Rectal smooth muscle tissue (tissue), 1 donor: ENCODE data around the gene CD276.

Source experiments
- H3K27ac ChIP-seq: one replicate; pipeline ENCODE4 v1.7.0; 2013; ENCODE audit warnings: low read depth, low read length, inconsistent platforms
- H3K27me3 ChIP-seq: one replicate; pipeline ENCODE4 v1.7.0; 2013; ENCODE audit warnings: low read length; ENCODE audit not compliant: control insufficient read depth, insufficient read depth
- H3K36me3 ChIP-seq: one replicate; pipeline ENCODE4 v1.7.0; 2013; ENCODE audit warnings: low read length; ENCODE audit not compliant: control insufficient read depth, insufficient read depth
- H3K4me1 ChIP-seq: one replicate; pipeline ENCODE4 v1.7.0; 2013; ENCODE audit warnings: low read length; ENCODE audit not compliant: control insufficient read depth, insufficient read depth
- H3K4me3 ChIP-seq: one replicate; pipeline ENCODE4 v1.7.0; 2013; ENCODE audit warnings: low read length
- H3K9ac ChIP-seq: one replicate; pipeline ENCODE4 v1.7.0; 2013; ENCODE audit warnings: low read length

Gene CD276

GRCh38 chr15:73745073-73745472, 60.9 kb downstream of the CD276 start:
- H3K9ac ChIP-seq: no peak overlapping the region

GRCh38 chr15:73746261-73746660, 62.1 kb downstream of the CD276 start:
- Histone ChIP-seq H3K36me3 (no peaks in the 10 kb centered on the region), H3K27me3 (peaks cover 2% of the 10 kb centered on the region), H3K27ac (no peak overlapping the region), H3K4me3 (no peak overlapping the region), H3K9ac (no peak overlapping the region), H3K4me1 (no peaks in the 10 kb centered on the region)

More at GRCh38 chr15:73745073-73745472, 60.9 kb downstream of the CD276 start:
- H3K4me1 ChIP-seq: no peaks in the 10 kb centered on the region
- no peaks in the 10 kb centered on the region for H3K36me3 ChIP-seq
- H3K27me3 ChIP-seq: peaks cover 2% of the 10 kb centered on the region
- H3K27ac ChIP-seq: no peak overlapping the region
- H3K4me3 ChIP-seq: no peak overlapping the region

- no peaks in the 10 kb centered on the region for H3K36me3 ChIP-seq
- no peak overlapping the region for H3K9ac ChIP-seq
- H3K27me3 ChIP-seq: peaks cover 2% of the 10 kb centered on the region
- H3K27ac ChIP-seq: no peak overlapping the region
- peaks cover 3% of the 10 kb centered on the region for H3K4me1 ChIP-seq
- no peak overlapping the region for H3K4me3 ChIP-seq
Observed at GRCh38 chr15:73746883-73747282, 62.7 kb downstream of the CD276 start.

GRCh38 chr15:73747847-73748590, 63.8 kb downstream of the CD276 start:
- H3K4me1 ChIP-seq: peaks cover 3% of the 10 kb centered on the region
- H3K27me3 ChIP-seq: peaks cover 2% of the 10 kb centered on the region
- no peaks in the 10 kb centered on the region for H3K36me3 ChIP-seq
- no peak overlapping the region for H3K4me3 ChIP-seq
- no peak overlapping the region for H3K27ac ChIP-seq
- H3K9ac ChIP-seq: no peak overlapping the region

- no peaks in the 10 kb centered on the region for H3K36me3 ChIP-seq
- peaks cover 2% of the 10 kb centered on the region for H3K27me3 ChIP-seq
- H3K4me1 ChIP-seq: peaks cover 3% of the 10 kb centered on the region
- H3K9ac ChIP-seq: no peak overlapping the region
- H3K4me3 ChIP-seq: no peak overlapping the region
- H3K27ac ChIP-seq: no peak overlapping the region
Observed at GRCh38 chr15:73748730-73749129, 64.5 kb downstream of the CD276 start.

GRCh38 chr15:73749533-73749932, 65.3 kb downstream of the CD276 start:
- no peak overlapping the region for H3K4me3 ChIP-seq
- no peaks in the 10 kb centered on the region for H3K36me3 ChIP-seq
- H3K27me3 ChIP-seq: peaks cover 2% of the 10 kb centered on the region
- no peak overlapping the region for H3K27ac ChIP-seq
- peaks cover 3% of the 10 kb centered on the region for H3K4me1 ChIP-seq
- H3K9ac ChIP-seq: no peak overlapping the region

GRCh38 chr15:73749971-73750370, 65.8 kb downstream of the CD276 start:
- no peak overlapping the region for H3K9ac ChIP-seq
- peaks cover 2% of the 10 kb centered on the region for H3K27me3 ChIP-seq
- H3K4me3 ChIP-seq: no peak overlapping the region
- H3K27ac ChIP-seq: no peak overlapping the region
- peaks cover 3% of the 10 kb centered on the region for H3K4me1 ChIP-seq
- no peaks in the 10 kb centered on the region for H3K36me3 ChIP-seq

GRCh38 chr15:73750438-73750837, 66.3 kb downstream of the CD276 start:
- Histone ChIP-seq H3K27ac (no peak overlapping the region), H3K9ac (no peak overlapping the region), H3K36me3 (no peaks in the 10 kb centered on the region), H3K27me3 (peaks cover 2% of the 10 kb centered on the region), H3K4me3 (no peak overlapping the region), H3K4me1 (peaks cover 3% of the 10 kb centered on the region)

GRCh38 chr15:73750951-73751350, 66.8 kb downstream of the CD276 start:
- no peak overlapping the region for H3K4me3 ChIP-seq
- H3K9ac ChIP-seq: no peak overlapping the region
- peaks cover 2% of the 10 kb centered on the region for H3K27me3 ChIP-seq
- H3K27ac ChIP-seq: no peak overlapping the region
- no peaks in the 10 kb centered on the region for H3K36me3 ChIP-seq
- H3K4me1 ChIP-seq: peaks cover 3% of the 10 kb centered on the region

- H3K27me3 ChIP-seq: peaks cover 2% of the 10 kb centered on the region
- H3K9ac ChIP-seq: no peak overlapping the region
- peak overlapping the region; percentile 48 for H3K4me3 ChIP-seq
- peaks cover 3% of the 10 kb centered on the region for H3K4me1 ChIP-seq
- no peaks in the 10 kb centered on the region for H3K36me3 ChIP-seq
- H3K27ac ChIP-seq: no peak overlapping the region
Observed at GRCh38 chr15:73751511-73751898, 67.3 kb downstream of the CD276 start.

GRCh38 chr15:73751899-73752805, 68.0 kb downstream of the CD276 start:
- no peak overlapping the region for H3K9ac ChIP-seq
- H3K4me3 ChIP-seq: peak overlapping the region; percentile 53
- H3K27ac ChIP-seq: no peak overlapping the region
- no peaks in the 10 kb centered on the region for H3K36me3 ChIP-seq
- H3K27me3 ChIP-seq: peaks cover 2% of the 10 kb centered on the region
- peaks cover 3% of the 10 kb centered on the region for H3K4me1 ChIP-seq

GRCh38 chr15:73752806-73753193, 68.6 kb downstream of the CD276 start:
- Histone ChIP-seq H3K27ac (no peak overlapping the region), H3K4me3 (peak overlapping the region; percentile 53), H3K9ac (no peak overlapping the region), H3K27me3 (peaks cover 2% of the 10 kb centered on the region), H3K36me3 (no peaks in the 10 kb centered on the region), H3K4me1 (peaks cover 3% of the 10 kb centered on the region)
